ENCODE measurements around the gene ANKLE1. TPM values are rescaled to one million over a fixed set of nuclear protein-coding genes. Genes with fewer than 3 reads are reported as not detected.
A peak's percentile ranks its signal among the peaks of the same experiment; 100 is the strongest.

Gene ANKLE1
- total and polyA plus RNA-seq, 3 experiments from 2014 or later = 0.47 to 16.2 (median 15.2) TPM

DNA sequence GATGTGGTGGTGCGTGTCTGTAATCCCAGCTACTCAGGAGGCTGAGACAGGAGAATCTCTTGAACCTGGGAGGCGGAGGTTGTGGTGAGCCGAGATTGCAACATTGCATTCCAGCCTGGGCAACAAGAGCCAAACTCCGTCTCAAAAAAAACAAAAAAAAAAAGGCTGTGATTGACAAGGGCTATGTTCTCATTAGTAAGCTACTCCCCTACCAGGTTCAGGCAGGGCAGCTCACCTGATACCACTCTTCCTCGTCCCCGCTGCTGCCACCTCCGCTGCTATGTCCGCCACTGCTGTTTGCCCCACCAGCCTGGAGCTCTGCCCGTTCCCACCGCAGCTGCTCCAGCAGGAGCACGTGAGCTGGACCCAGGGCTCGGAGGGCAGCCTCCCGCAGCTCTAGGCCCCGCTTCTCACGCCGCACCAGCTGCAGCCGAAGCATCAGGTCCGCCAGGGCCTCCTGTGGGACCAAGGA is 26.5 kb upstream of the ANKLE1 start:
- Mint-ChIP-seq H3K4me3 (no peak overlapping the region), H3K4me1 (no peaks in the 10 kb centered on the region), H3K36me3 (no peaks in the 10 kb centered on the region), H3K9me3 (no peaks in the 10 kb centered on the region), H3K27me3 (peaks cover 0 to 1% of the 10 kb centered on the region in 2 donors), H3K27ac (no peak overlapping the region)
- no peaks in the 10 kb centered on the region for H3K9me3 ChIP-seq (ENCODE audit: low read length)
- no peak overlapping the region for H3K27ac ChIP-seq (ENCODE audit: low read depth, low read length)
- H3K27me3 ChIP-seq (ENCODE audit: insufficient read depth, low read length, poor library complexity, severe bottlenecking) = no peaks in the 10 kb centered on the region
- no peak for DNase-seq
- no peaks in the 10 kb centered on the region for H3K4me1 ChIP-seq (ENCODE audit: insufficient read depth, low read length)
- CTCF ChIA-PET = interaction anchor here (1.0 kb wide), 1 partner anchor 136 kb away, joined by 3 read pairs; no protein-coding TSS in a partner anchor
- no peak overlapping the region for H3K4me3 ChIP-seq (ENCODE audit: low read length)
- no peaks in the 10 kb centered on the region for H3K36me3 ChIP-seq (ENCODE audit: insufficient read depth, low read length)
- POLR2A ChIA-PET = no interaction called here

DNA sequence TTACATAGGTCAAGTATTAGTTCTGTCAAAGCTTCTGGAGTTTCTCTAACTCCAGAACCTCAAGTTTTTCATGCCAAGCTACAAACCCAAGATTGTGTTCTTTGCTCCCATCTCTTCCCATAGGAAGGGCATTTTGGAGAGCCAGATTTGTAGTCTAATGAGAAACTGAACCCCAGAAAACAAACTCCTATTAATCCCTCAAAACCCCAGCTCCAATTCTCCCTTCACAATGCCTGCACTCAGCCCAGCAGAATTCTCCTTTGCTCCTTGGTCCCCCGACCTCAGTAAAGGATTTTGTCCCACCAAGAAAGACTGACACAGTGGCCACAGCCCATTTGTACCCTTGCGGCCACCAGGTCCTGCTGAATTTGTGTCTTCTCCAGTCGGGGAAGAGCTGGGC is 25.6 kb upstream of the ANKLE1 start:
- H3K27me3 ChIP-seq (ENCODE audit: insufficient read depth, low read length, poor library complexity, severe bottlenecking) = no peaks in the 10 kb centered on the region
- DNase-seq = no peak
- Mint-ChIP-seq H3K4me1 (peaks cover 6% of the 10 kb centered on the region in 3 donors), H3K27ac (peak overlapping the region in 1 of 8 donors; percentile 26), H3K36me3 (no peaks in the 10 kb centered on the region), H3K4me3 (no peak overlapping the region), H3K9me3 (no peaks in the 10 kb centered on the region), H3K27me3 (peaks cover 0 to 1% of the 10 kb centered on the region in 2 donors)
- H3K4me3 ChIP-seq (ENCODE audit: low read length) = no peak overlapping the region
- ChIA-PET CTCF (interaction anchor here (1.0 to 1.8 kb wide), 2 partner anchors 36 to 135 kb away, joined by 3 read pairs; no protein-coding TSS in a partner anchor), POLR2A (no interaction called here)
- H3K36me3 ChIP-seq (ENCODE audit: insufficient read depth, low read length) = no peaks in the 10 kb centered on the region
- H3K27ac ChIP-seq (ENCODE audit: low read depth, low read length) = no peak overlapping the region
- no peaks in the 10 kb centered on the region for H3K4me1 ChIP-seq (ENCODE audit: insufficient read depth, low read length)
- H3K9me3 ChIP-seq (ENCODE audit: low read length) = no peaks in the 10 kb centered on the region

DNA sequence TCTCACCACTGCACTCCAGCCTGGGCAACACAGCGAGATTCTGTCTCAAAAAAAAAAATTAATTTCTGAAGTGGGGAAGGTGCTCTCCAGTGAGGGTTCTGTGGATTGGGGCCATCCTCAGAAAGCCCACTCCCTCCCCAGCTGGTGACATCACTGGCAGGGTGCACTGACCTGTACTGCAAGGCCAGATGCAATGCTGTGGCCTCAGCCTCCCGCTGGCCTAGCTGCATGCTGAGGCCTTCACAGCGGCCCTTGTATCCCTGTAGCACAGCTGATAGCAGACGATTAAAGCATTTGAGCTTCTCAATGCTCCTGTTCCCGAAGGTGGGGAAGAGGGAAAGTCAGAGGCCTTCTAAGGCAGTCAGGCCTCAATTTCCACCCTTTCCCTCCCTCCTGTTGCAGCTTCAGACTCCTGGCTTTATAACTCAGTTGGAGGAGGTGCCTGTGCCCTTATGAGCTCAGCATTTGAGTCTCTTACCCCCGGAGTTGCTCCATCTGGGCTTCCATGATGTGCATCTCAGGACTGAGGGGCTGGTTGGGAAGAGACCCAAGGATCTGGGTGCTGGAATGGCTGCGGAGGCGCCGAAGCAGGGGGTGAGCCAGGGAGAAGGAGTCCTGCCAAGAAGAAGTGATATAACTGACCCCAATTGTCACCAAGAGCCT is 22.5 kb upstream of the ANKLE1 start:
- ChIA-PET CTCF (interaction anchor here (1.2 to 11.2 kb wide), 8 partner anchors 11 to 206 kb away, joined by 3 to 93 read pairs (median 4); partner anchors contain the start of genes ANKLE1, MRPL34 and USE1), POLR2A (interaction anchor here (1.2 kb wide), 1 partner anchor 33 kb away, joined by 5 read pairs; the partner anchor contains the start of gene OCEL1)
- Mint-ChIP-seq H3K27me3 (no peaks in the 10 kb centered on the region), H3K4me3 (no peak overlapping the region), H3K4me1 (peaks cover 6 to 8% (median 7%) of the 10 kb centered on the region in 3 donors), H3K9me3 (no peaks in the 10 kb centered on the region), H3K36me3 (no peaks in the 10 kb centered on the region), H3K27ac (no peak overlapping the region)
- H3K9me3 ChIP-seq (ENCODE audit: low read length) = no peaks in the 10 kb centered on the region
- no peak overlapping the region for H3K27ac ChIP-seq (ENCODE audit: low read depth, low read length)
- no peaks in the 10 kb centered on the region for H3K4me1 ChIP-seq (ENCODE audit: insufficient read depth, low read length)
- DNase-seq = no peak
- no peaks in the 10 kb centered on the region for H3K27me3 ChIP-seq (ENCODE audit: insufficient read depth, low read length, poor library complexity, severe bottlenecking)
- H3K4me3 ChIP-seq (ENCODE audit: low read length) = no peak overlapping the region
- H3K36me3 ChIP-seq (ENCODE audit: insufficient read depth, low read length) = no peaks in the 10 kb centered on the region

DNA sequence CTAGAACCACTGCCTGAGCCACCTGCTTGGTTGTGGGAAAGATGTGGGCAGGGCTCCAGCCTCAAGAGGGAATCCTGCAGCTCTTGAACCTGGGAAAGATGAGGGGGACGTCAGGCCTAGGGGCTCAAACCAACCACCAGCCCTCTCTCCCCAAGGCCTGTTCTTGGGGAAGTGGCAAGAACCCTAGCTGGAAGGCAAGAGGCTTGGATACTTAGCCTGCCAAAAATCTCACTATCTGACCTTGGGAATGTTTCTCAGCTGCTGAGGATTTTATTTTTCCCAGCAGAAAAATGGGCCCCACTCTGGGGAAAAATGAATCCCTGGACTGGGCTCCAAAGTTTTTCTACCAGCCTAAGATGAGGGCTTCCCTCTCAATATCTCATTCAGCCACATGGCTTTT is 21.8 kb upstream of the ANKLE1 start:
- Histone ChIP-seq H3K4me1 (ENCODE audit: insufficient read depth, low read length) (peaks cover 6% of the 10 kb centered on the region), H3K27me3 (ENCODE audit: insufficient read depth, low read length, poor library complexity, severe bottlenecking) (no peaks in the 10 kb centered on the region), H3K36me3 (ENCODE audit: insufficient read depth, low read length) (no peaks in the 10 kb centered on the region), H3K27ac (ENCODE audit: low read depth, low read length) (no peak overlapping the region), H3K4me3 (ENCODE audit: low read length) (no peak overlapping the region), H3K9me3 (ENCODE audit: low read length) (no peaks in the 10 kb centered on the region)
- H3K27ac Mint-ChIP-seq = no peak overlapping the region
- H3K27me3 Mint-ChIP-seq = no peaks in the 10 kb centered on the region
- H3K36me3 Mint-ChIP-seq = no peaks in the 10 kb centered on the region
- ChIA-PET CTCF (interaction anchor here (0.6 to 11.2 kb wide), 20 partner anchors 9 to 205 kb away, joined by 3 to 93 read pairs (median 4); partner anchors contain the start of genes ANKLE1, MRPL34 and USE1), POLR2A (interaction anchor here (1.2 kb wide), 1 partner anchor 34 kb away, joined by 5 read pairs; the partner anchor contains the start of gene OCEL1)
- H3K4me1 Mint-ChIP-seq = peaks cover 7 to 13% (median 8%) of the 10 kb centered on the region in 3 donors
- no peaks in the 10 kb centered on the region for H3K9me3 Mint-ChIP-seq
- no peak overlapping the region for H3K4me3 Mint-ChIP-seq
- no peak for DNase-seq

DNA sequence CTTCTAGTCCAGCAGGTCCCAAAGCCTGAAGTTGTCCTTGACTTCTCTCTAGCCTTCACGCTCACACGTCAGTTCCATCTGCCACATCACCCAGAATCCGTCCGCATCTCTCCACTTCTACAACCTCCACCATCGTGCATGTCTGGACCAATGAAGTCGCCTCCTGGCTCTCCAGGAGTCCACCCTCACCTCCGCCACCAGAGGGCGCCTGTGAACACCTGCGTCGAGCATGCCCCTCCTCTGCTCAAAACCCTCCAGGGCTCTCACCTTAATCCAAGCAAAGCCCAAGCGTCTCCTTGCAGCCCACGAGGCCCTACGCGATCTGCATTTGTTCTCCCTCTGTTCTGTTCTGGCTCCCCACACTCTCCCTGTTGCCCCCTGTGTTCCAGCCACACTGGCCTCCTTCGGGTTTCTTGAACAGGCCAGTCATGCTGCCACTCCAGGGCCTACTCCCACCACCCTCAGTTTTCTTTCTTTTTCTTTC is 20.8 kb upstream of the ANKLE1 start:
- no peaks in the 10 kb centered on the region for H3K27me3 ChIP-seq (ENCODE audit: insufficient read depth, low read length, poor library complexity, severe bottlenecking)
- H3K27ac Mint-ChIP-seq = peak overlapping the region in 4 of 8 donors; percentile 0 to 43 (median 3)
- H3K9me3 Mint-ChIP-seq = no peaks in the 10 kb centered on the region

DNA sequence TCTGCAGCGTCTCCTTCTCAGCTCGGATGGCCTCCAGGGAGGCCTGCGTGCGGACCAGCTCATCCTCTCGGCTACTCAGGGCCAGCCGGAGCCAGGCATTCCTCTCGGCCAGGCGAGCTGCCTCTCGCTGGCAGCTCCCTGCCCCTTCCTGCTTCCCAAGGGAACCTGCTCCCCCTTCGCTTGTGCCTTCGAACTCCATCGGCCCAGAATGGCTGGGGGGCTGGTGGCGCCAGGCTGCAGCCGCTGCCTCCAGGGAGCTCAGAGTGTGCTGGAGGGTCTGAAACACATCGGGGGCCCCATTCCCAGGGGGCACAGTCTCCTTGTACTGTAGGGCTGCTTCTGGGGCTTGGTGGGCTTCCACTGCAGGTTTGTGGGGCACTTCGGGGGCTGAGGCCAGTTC is 19.1 kb upstream of the ANKLE1 start:
- peaks cover 13% of the 10 kb centered on the region for H3K4me1 ChIP-seq (ENCODE audit: insufficient read depth, low read length)
- Mint-ChIP-seq H3K27ac (no peak overlapping the region), H3K4me1 (peaks cover 15 to 24% (median 18%) of the 10 kb centered on the region in 3 donors), H3K9me3 (no peaks in the 10 kb centered on the region), H3K27me3 (no peaks in the 10 kb centered on the region), H3K36me3 (peaks cover 0 to 4% (median 0%) of the 10 kb centered on the region in 3 donors), H3K4me3 (no peak overlapping the region)
- CTCF ChIA-PET = interaction anchor here (0.5 to 11.2 kb wide), 3 partner anchors 13 to 133 kb away, joined by 3 to 93 read pairs (median 7); partner anchors contain the start of gene ANKLE1
- POLR2A ChIA-PET = no interaction called here
- H3K36me3 ChIP-seq (ENCODE audit: insufficient read depth, low read length) = no peaks in the 10 kb centered on the region
- no peak overlapping the region for H3K4me3 ChIP-seq (ENCODE audit: low read length)
- no peak overlapping the region for H3K27ac ChIP-seq (ENCODE audit: low read depth, low read length)
- no peaks in the 10 kb centered on the region for H3K9me3 ChIP-seq (ENCODE audit: low read length)
- DNase-seq = no peak
- no peaks in the 10 kb centered on the region for H3K27me3 ChIP-seq (ENCODE audit: insufficient read depth, low read length, poor library complexity, severe bottlenecking)

More for the DNA sequence above, 20.8 kb upstream of the ANKLE1 start:
- peaks cover 7% of the 10 kb centered on the region for H3K4me1 ChIP-seq (ENCODE audit: insufficient read depth, low read length)
- Mint-ChIP-seq H3K36me3 (no peaks in the 10 kb centered on the region), H3K27me3 (no peaks in the 10 kb centered on the region), H3K4me3 (no peak overlapping the region), H3K4me1 (peaks cover 7 to 13% (median 8%) of the 10 kb centered on the region in 3 donors)
- no peaks in the 10 kb centered on the region for H3K36me3 ChIP-seq (ENCODE audit: insufficient read depth, low read length)
- DNase-seq = peak; percentile 80 to 92 (median 82)
- no peak overlapping the region for H3K27ac ChIP-seq (ENCODE audit: low read depth, low read length)
- no peak overlapping the region for H3K4me3 ChIP-seq (ENCODE audit: low read length)
- no peaks in the 10 kb centered on the region for H3K9me3 ChIP-seq (ENCODE audit: low read length)
- ChIA-PET POLR2A (no interaction called here), CTCF (interaction anchor here (0.6 to 11.2 kb wide), 19 partner anchors 10 to 195 kb away, joined by 3 to 93 read pairs (median 4); partner anchors contain the start of genes ANKLE1 and USE1)

DNA sequence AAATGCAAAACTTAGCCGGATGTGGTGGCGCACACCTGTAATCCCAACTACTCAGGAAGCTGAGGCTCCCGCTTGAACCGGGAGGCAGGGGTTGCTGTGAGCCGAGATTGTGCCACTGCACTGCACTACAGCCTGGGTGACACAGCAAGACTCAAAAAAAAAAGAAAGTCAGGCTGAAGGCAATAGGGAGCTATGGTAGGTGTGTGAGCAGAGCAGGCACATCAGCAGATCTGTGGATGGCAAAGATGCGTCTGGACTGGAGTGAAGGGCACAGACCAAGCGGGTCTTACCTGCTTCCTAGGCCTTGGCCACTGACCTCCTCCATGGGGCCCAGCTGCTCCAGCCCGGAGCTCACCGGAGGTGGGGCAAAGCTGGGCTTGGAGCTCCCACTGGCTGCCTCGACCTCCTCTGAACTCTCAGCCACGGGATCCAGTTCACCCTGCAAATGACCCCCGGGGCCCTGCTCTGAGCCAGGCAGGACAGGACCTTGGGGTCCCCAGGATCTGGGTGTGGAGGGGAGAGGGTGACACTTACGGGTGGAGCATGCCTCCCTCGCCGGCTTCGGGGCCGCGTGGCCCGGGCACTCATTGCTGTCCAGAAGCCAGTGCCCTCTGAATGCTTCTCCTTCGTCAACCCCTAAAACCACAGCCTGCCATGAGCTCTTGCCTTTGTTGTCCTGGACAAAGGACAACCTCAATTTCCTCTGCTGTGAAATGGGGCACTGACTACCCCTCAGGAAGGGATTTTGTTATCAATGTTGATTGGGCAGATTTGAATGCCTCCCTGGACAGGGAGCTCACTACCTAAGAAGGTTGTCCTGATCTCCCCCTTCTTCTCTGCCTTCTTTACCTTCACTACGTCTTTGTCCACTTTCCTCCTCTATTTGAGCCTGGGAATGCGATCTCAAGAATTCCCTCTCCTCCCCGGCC is 17.7 kb upstream of the ANKLE1 start:
- no peaks in the 10 kb centered on the region for H3K27me3 Mint-ChIP-seq
- H3K27ac ChIP-seq (ENCODE audit: low read depth, low read length) = no peak overlapping the region
- H3K9me3 Mint-ChIP-seq = no peaks in the 10 kb centered on the region

More for the DNA sequence above, 17.7 kb upstream of the ANKLE1 start:
- Histone ChIP-seq H3K4me1 (ENCODE audit: insufficient read depth, low read length) (peaks cover 21% of the 10 kb centered on the region), H3K9me3 (ENCODE audit: low read length) (no peaks in the 10 kb centered on the region), H3K27me3 (ENCODE audit: insufficient read depth, low read length, poor library complexity, severe bottlenecking) (no peaks in the 10 kb centered on the region), H3K4me3 (ENCODE audit: low read length) (no peak overlapping the region), H3K36me3 (ENCODE audit: insufficient read depth, low read length) (no peaks in the 10 kb centered on the region)
- peak overlapping the region in 1 of 8 donors; percentile 83 for H3K27ac Mint-ChIP-seq
- no peak for DNase-seq
- ChIA-PET POLR2A (no interaction called here), CTCF (interaction anchor here (1.5 to 11.2 kb wide), 4 partner anchors 14 to 29 kb away, joined by 3 to 93 read pairs (median 4); partner anchors contain the start of gene ANKLE1)
- H3K4me3 Mint-ChIP-seq = peak overlapping the region in 1 of 7 donors; percentile 54
- H3K4me1 Mint-ChIP-seq = peaks cover 22 to 31% (median 25%) of the 10 kb centered on the region in 3 donors
- peaks cover 0 to 9% (median 0%) of the 10 kb centered on the region in 3 donors for H3K36me3 Mint-ChIP-seq
